ENCODE data around the gene GALNT14.

Gene GALNT14

GRCh38 chr2:30985493-30986230 is 152.6 kb downstream of the GALNT14 start:
- peaks cover 39% of the 10 kb centered on the region for H3K4me1 ChIP-seq
- H3K36me3 ChIP-seq, result no peaks in the 10 kb centered on the region; the same call in none of the 2 replicates
- no peaks in the 10 kb centered on the region for H3K27me3 ChIP-seq
- peak; percentile 11; the same call in 1 of the 2 replicates for TF ChIP-seq CTCF (IDR thresholded peaks at IDR 0.05; ENCODE audit: low read depth, low read length)
- H3K4me3 ChIP-seq (ENCODE audit: low read depth, low read length), result no peak overlapping the region
- peak; percentile 37 for DNase-seq
- H3K9me3 ChIP-seq, result no peaks in the 10 kb centered on the region

GRCh38 chr2:30984148-30984547 is 154.1 kb downstream of the GALNT14 start:
- Histone ChIP-seq H3K27me3 (no peaks in the 10 kb centered on the region), H3K4me3 (ENCODE audit: low read depth, low read length) (no peak overlapping the region), H3K36me3 (no peaks in the 10 kb centered on the region; the same call in none of the 2 replicates), H3K4me1 (peaks cover 38% of the 10 kb centered on the region), H3K9me3 (no peaks in the 10 kb centered on the region)
- no peak for DNase-seq
- TF ChIP-seq CTCF (IDR thresholded peaks at IDR 0.05; ENCODE audit: low read depth, low read length), result no peak

DNA sequence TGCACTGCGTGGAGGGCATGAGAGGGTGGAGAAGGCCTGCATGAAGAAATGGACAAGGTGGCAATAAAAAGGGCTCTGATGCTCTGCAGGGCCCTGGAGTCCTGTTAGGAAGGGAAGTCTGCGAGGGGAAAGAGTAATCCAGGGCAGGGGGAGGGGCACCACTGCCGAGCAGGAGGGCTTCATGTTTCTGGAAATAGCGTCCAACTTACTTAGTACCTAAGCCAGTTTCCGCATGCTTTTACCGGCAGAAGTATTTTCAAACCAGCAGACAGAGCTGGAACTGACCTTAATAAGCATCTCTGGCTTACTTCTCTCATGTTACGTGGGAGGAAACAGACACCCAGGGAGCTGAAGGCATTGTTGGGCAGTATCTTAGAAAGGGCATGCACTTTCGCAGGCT is 156.7 kb downstream of the GALNT14 start:
- no peaks in the 10 kb centered on the region for H3K9me3 ChIP-seq
- no peak for DNase-seq
- H3K27me3 ChIP-seq, result no peaks in the 10 kb centered on the region
- TF ChIP-seq CTCF (IDR thresholded peaks at IDR 0.05; ENCODE audit: low read depth, low read length), result no peak
- H3K4me1 ChIP-seq, result peaks cover 28% of the 10 kb centered on the region
- H3K4me3 ChIP-seq (ENCODE audit: low read depth, low read length), result no peak overlapping the region
- H3K36me3 ChIP-seq, result no peaks in the 10 kb centered on the region

DNA sequence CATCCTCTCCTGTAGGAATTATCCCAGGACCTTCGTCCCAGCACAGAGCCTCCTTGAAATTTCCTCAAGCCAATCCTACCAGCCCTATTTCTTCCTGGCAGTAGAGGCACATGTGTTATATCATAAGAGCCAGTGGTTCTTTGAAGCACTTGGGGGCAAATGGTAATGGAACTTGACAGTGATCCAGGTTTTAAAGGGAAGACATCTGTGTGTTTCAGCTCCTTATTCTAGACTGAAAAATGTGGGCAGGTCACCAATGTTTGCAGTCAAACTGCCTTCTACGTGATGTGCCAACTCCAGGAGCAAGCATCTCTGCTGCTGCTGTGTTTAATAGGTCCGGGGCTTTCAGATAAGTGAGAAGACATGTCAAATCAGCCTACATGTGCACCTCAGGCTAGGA is 157.1 kb downstream of the GALNT14 start:
- H3K27me3 ChIP-seq, result no peaks in the 10 kb centered on the region
- H3K36me3 ChIP-seq, result no peaks in the 10 kb centered on the region
- no peak for DNase-seq
- H3K4me3 ChIP-seq (ENCODE audit: low read depth, low read length), result no peak overlapping the region
- H3K9me3 ChIP-seq, result no peaks in the 10 kb centered on the region
- H3K4me1 ChIP-seq, result peaks cover 25% of the 10 kb centered on the region
- no peak for TF ChIP-seq CTCF (IDR thresholded peaks at IDR 0.05; ENCODE audit: low read depth, low read length)

- peak; percentile 65 for TF ChIP-seq CTCF (IDR thresholded peaks at IDR 0.05; ENCODE audit: low read depth, low read length)
- H3K9me3 ChIP-seq, result no peaks in the 10 kb centered on the region
- H3K36me3 ChIP-seq, result no peaks in the 10 kb centered on the region
- H3K27me3 ChIP-seq, result no peaks in the 10 kb centered on the region
- no peak overlapping the region for H3K4me3 ChIP-seq (ENCODE audit: low read depth, low read length)
- peaks cover 16% of the 10 kb centered on the region for H3K4me1 ChIP-seq
- DNase-seq, result peak; percentile 40
Observed at GRCh38 chr2:30979822-30980245, 158.4 kb downstream of the GALNT14 start.

- Histone ChIP-seq H3K4me3 (ENCODE audit: low read depth, low read length) (no peak overlapping the region), H3K27me3 (no peaks in the 10 kb centered on the region), H3K9me3 (no peaks in the 10 kb centered on the region), H3K4me1 (peaks cover 18% of the 10 kb centered on the region), H3K36me3 (no peaks in the 10 kb centered on the region)
- TF ChIP-seq CTCF (IDR thresholded peaks at IDR 0.05; ENCODE audit: low read depth, low read length), result no peak
- no peak for DNase-seq
Observed at GRCh38 chr2:30978854-30979253, 159.4 kb downstream of the GALNT14 start.

All from BE2C (cell line).